GM19438 (cell line): ENCODE data around the gene ADAM11.

Source experiments
- ATAC-seq: cut with Tn5 transposase; IDR thresholded peaks from one replicate; pipeline ENCODE4 v1.9.1; 2021; ENCODE audit warnings: low read depth; ENCODE audit not compliant: unreplicated experiment

Gene ADAM11

DNA sequence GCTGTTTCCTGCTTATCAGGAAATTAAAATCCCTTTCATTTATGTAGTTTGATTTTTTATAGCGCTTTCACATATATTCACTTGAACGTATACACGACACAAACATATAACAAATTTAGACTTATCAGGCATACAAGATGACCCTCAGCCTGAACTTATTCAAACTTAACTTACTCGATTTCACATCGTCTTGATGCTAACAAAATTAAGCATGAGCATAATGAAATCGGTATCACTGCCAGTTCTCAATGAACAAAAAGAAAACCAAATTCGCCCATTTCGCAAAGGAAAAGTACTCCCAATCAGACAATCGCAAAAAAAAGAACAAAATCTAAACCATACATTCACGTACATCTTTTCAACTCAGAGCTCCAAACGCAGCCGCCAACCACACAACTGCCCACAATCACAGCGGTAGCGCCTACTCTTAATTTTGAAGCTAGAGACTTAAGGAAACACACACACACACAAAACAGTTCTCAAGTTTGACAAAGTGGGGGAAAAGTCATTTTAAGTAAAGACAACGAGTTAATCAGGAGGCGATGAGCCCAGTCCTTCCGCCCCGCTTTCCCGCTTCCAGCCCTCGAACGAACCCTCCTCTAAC, 70.2 kb downstream of the ADAM11 start:
- no peak for ATAC-seq

DNA sequence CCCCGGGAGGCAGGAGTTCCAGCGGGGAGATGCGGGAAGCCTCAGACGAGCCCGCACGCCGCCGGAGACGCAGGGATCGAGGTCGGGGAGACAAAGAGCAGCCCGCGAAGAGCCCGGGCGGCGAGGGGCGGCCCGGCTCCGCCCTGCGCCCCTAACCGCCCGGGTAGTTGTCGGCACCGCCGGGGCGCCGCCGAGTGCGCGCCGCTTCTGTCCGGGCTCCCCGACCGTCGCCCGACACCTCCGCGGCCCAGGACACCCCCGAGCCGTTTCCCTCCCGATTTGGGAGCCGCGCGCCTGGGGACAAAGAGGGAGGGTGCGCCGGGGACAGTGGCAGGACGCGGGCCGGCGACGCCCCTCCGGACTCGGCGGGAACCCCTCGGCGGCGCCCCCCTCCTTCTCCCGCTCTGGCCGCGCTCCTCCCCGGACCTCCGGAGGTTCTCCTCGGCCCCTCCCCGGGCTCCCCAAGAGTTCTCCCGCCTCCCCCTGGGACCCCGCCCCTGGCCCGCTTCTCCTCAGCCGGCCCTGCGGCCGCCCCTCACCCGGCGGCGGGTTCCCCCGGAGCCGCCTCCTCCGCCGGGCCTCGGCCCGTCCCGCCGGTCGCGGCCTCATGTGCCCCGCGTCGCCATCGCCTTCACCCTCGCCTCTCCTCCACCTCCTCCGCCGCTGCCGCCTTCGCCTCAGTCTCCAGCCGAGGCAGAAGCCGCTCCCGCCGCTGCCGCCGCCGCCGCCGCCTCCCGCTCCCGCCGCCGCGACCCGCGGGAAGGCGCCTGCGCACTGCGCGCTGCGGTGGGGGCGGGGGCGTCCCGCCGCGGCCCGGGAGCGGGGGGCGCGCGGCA, 71.0 kb downstream of the ADAM11 start, which contains the start of gene GJC1:
TSS of gene GJC1 (minus strand) at position 765 of the 836 bp plus-strand sequence. CDS start 24,470 bp downstream, outside the sequence.
- no peak for ATAC-seq

DNA sequence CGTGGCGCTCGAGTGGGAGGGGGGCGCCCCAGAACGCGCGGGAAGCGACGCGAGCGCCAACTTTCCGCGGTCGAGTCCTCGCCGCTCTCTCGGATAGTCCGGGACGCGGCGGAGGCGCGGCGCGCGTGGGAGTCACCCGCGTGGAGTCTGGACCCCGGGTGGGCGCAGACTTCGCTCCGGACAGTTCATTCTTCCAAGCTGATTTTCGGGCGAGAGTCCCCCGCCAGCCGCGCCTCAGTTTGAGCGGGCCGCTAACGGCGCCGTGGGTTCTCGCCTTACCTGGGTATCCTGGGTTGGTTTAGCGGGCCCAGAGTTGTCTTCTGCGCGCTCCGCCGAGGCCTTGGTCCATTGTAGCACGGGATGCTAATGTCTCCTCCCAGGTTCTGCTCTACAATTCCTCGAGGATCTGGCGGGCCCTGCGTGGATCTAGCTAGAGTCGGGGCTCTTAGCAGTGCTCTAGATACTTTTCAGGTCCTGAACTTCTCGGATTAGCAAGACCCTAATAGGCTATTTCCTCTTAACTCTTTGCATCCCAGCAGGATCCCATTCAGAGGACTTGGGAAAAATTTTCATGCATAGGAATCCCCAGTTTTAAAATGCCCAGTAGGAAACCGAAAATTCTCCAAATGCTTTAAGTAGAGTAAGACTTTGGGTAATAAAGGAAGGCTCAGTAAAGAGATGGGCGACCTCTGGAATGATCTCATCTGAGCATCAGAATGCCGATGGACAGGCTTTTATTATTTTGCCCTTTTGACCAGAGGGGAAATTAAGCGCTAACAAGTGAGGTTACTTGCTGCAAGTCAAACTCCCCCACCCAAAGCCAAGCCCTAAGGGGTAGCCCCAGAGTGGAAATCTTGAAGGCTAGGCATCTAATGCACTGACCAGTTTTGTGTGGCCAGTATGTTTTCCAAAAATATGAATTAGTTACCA, 71.8 kb downstream of the ADAM11 start:
- no peak for ATAC-seq

DNA sequence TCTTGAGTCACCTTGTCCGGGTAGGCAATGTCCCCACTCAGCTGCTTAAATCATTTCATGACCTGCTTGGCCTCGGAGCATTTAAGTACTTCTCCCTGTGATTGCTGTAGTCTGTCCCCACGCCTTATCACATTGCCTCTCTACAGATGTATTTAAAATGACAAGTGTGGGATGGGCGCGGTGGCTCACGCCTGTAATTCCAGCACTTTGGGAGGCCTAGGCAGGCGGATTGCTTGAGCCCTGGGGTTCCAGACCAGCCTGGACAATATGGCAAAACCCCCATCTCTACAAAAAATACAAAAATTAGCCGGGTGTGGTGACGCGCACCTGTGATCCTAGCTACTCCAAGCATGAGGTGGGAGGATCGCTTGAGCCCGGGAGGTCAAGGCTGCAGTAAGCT, 72.6 kb downstream of the ADAM11 start:
- no peak for ATAC-seq
